Right hindlimb (tissue), 1 donor: ENCODE data around the gene ATF7.
"Not testable (repeated sequence)": the region's sequence is repeated elsewhere in the genome, so short reads cannot be mapped to it uniquely, and the experiment has no call there.

Experiments
- DNase-seq: peaks from one replicate; pipeline ENCODE4 v3.0.0-alpha.2; 2018

ATF7 gene

GRCh38 chr12:53563452-53564028, 62.6 kb downstream of the ATF7 start:
- no peak for DNase-seq

- no peak for DNase-seq
Observed at GRCh38 chr12:53561590-53561953, 64.6 kb downstream of the ATF7 start.

GRCh38 chr12:53560912-53561589, 65.1 kb downstream of the ATF7 start:
- no peak for DNase-seq

GRCh38 chr12:53560351-53560750, 65.8 kb downstream of the ATF7 start:
- DNase-seq = peak; percentile 58

GRCh38 chr12:53558631-53559030, 67.6 kb downstream of the ATF7 start:
- no peak for DNase-seq

GRCh38 chr12:53552361-53553327, 73.5 kb downstream of the ATF7 start:
- no peak for DNase-seq

- DNase-seq = no peak
Observed at GRCh38 chr12:53551889-53552291, 74.3 kb downstream of the ATF7 start.

- DNase-seq = no peak
Observed at GRCh38 chr12:53550595-53550994, 75.6 kb downstream of the ATF7 start.

- DNase-seq = not testable (repeated sequence)
Observed at GRCh38 chr12:53550131-53550530, 76.1 kb downstream of the ATF7 start.

- DNase-seq = not testable (repeated sequence)
Observed at GRCh38 chr12:53548354-53548753, 77.8 kb downstream of the ATF7 start.

GRCh38 chr12:53543539-53543938, 82.6 kb downstream of the ATF7 start:
- DNase-seq = peak; percentile 72

GRCh38 chr12:53539526-53539925, 86.7 kb downstream of the ATF7 start:
- no peak for DNase-seq

- DNase-seq = no peak
Observed at GRCh38 chr12:53538209-53538689, 87.9 kb downstream of the ATF7 start.

- DNase-seq = no peak
Observed at GRCh38 chr12:53536962-53537361, 89.2 kb downstream of the ATF7 start.

- no peak for DNase-seq
Observed at GRCh38 chr12:53533471-53533870, 92.7 kb downstream of the ATF7 start.

- DNase-seq = no peak
Observed at GRCh38 chr12:53532524-53533445, 93.4 kb downstream of the ATF7 start.

- DNase-seq = no peak
Observed at GRCh38 chr12:53532021-53532420, 94.2 kb downstream of the ATF7 start.

- no peak for DNase-seq
Observed at GRCh38 chr12:53530920-53531319, 95.3 kb downstream of the ATF7 start.

GRCh38 chr12:53530061-53530460, 96.1 kb downstream of the ATF7 start:
- no peak for DNase-seq

- no peak for DNase-seq
Observed at GRCh38 chr12:53524476-53524875, 101.7 kb downstream of the ATF7 start.

GRCh38 chr12:53523131-53523530, 103.1 kb downstream of the ATF7 start:
- no peak for DNase-seq

GRCh38 chr12:53518381-53518780, 107.8 kb downstream of the ATF7 start:
- no peak for DNase-seq
